Panc1 (cell line): ENCODE results near the gene MLST8. TPM values are rescaled to one million over a fixed set of nuclear protein-coding genes. Genes with fewer than 3 reads are reported as not detected.

ENCODE experiments used
- ATAC-seq: fragments of 200-7000 bp; cut with Tn5 transposase; 2 replicates; pipeline ENCODE4 v1.9.1; 2020; ENCODE audit warnings: mild to moderate bottlenecking, moderate library complexity
- BruUV-seq: library from RNA; stranded (reverse); fragments of 400-500 nt; replicated peaks from 2 replicates; lab custom pipeline; 2021; lab: Mats Ljungman, UMichigan
- CTCF ChIA-PET: fragments of 300-600 bp; sonication (Branson Sonifier 250); formaldehyde crosslinking; loops from one replicate; lab custom pipeline; 2022; ENCODE audit warnings: antibody characterized with exemption; lab: Charles Lee
- POLR2A ChIA-PET: fragments of 300-600 bp; sonication (Branson Sonifier 250); formaldehyde crosslinking; loops from one replicate; lab custom pipeline; 2022; ENCODE audit warnings: antibody characterized with exemption; lab: Charles Lee
- DNase-seq: peaks from one replicate; pipeline ENCODE4 v3.0.0-alpha.2; 2010; ENCODE audit warnings: low read depth, low spot score
- H3K27ac ChIP-seq: 2 replicates; pipeline ENCODE4 v1.5.1; 2011; ENCODE audit warnings: mild to moderate bottlenecking, low read length, inconsistent platforms
- H3K27me3 ChIP-seq: fragments of 200-500 bp; sonication (Bioruptor generic); 2 replicates; pipeline ENCODE4 v1.6.0; 2014; ENCODE audit warnings: low read length, inconsistent platforms; ENCODE audit not compliant: control insufficient read depth, insufficient read depth
- H3K36me3 ChIP-seq: fragments of 200-500 bp; sonication (Bioruptor generic); 2 replicates; pipeline ENCODE4 v1.5.1; 2014; ENCODE audit warnings: inconsistent platforms, mild to moderate bottlenecking, low read length, moderate library complexity; ENCODE audit not compliant: control insufficient read depth, insufficient read depth
- H3K4me1 ChIP-seq: 2 replicates; pipeline ENCODE4 v1.5.1; 2011; ENCODE audit warnings: inconsistent platforms, mild to moderate bottlenecking, low read length, moderate library complexity; ENCODE audit not compliant: control insufficient read depth, insufficient read depth
- H3K4me3 ChIP-seq, 2 experiments: 2 replicates each; pipeline ENCODE4 v1.5.1; 2011 to 2012; ENCODE audit warnings: low read depth in 2 of 2, low read length in 2 of 2, mild to moderate bottlenecking in 2 of 2, inconsistent platforms in 1 of 2, moderate library complexity in 1 of 2
- H3K9me3 ChIP-seq: fragments of 200-500 bp; sonication (Bioruptor generic); 2 replicates; pipeline ENCODE4 v1.5.1; 2014; ENCODE audit warnings: low read depth, mild to moderate bottlenecking, inconsistent platforms, low read length, moderate library complexity; ENCODE audit not compliant: control insufficient read depth, insufficient read depth
- POLR2AphosphoS5 ChIP-seq: IDR thresholded peaks from 2 replicates; pipeline ENCODE4 v1.6.1; 2012; ENCODE audit warnings: mild to moderate bottlenecking, low read depth, low read length, moderate library complexity
- SIN3A ChIP-seq: IDR thresholded peaks from 2 replicates; pipeline ENCODE4 v1.6.1; 2012; ENCODE audit warnings: low read depth, mild to moderate bottlenecking, low read length, moderate library complexity, borderline replicate concordance; ENCODE audit not compliant: insufficient read depth
- TCF7L2 ChIP-seq: IDR thresholded peaks from 2 replicates; pipeline ENCODE4 v1.6.1; 2011; ENCODE audit warnings: mild to moderate bottlenecking, low read depth, low read length, inconsistent platforms
- in situ Hi-C: cut with HindIII; loops from 2 replicates; pipeline ENCODE4 v1.10.0; 2016; ENCODE audit warnings: low sequenced_read_pairs, low pct_unique_long_range_greater_than_20kb
- intact Hi-C: fragments of 100-400 bp; cut with micrococcal nuclease; formaldehyde crosslinking; loops from one replicate; pipeline ENCODE4 v1.10.0; 2022; ENCODE audit not compliant: unreplicated experiment
- total RNA-seq: library from RNA; stranded (reverse); gene quantifications from one replicate; pipeline ENCODE4 v1.2.1, GENCODE V29; 2021; ENCODE audit not compliant: unreplicated experiment
- TF ChIP-seq, protein P1 (sequence below): fragments of 450-650 bp; IDR thresholded peaks from 2 replicates; pipeline ENCODE4 v1.5.1; 2017; ENCODE audit warnings: mild to moderate bottlenecking
- TF ChIP-seq, protein P2 (sequence below), 2 experiments: IDR thresholded peaks; 2 replicates each; pipeline ENCODE4 v1.6.1; 2011 to 2012; ENCODE audit warnings: low read depth in 2 of 2, control low read depth in 1 of 2, low read length in 1 of 2, mild to moderate bottlenecking in 1 of 2, moderate library complexity in 1 of 2; ENCODE audit not compliant: insufficient read depth in 1 of 2

MLST8 gene
- total RNA-seq, 1 experiment from 2014 or later: 91.1 TPM

DNA sequence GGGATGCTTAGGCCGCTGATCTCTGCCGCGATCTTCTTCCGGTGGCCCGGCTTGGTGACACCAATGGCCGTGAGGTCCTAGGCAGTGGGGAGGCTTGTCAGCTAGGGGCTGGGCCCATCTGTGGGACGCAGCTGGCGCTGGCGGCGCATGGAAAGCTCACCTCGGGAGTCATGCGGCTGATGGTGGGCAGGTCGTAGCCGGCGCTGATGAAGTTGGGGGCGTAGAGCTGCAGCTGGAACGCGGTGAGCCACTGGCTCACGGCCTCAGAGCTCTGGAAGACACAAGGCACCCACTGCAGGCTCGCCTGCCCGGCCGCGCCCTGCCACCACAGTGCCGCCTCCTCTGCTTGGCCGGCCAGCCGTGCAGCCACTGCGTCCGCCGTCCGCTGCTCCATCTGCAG is 21.6 kb upstream of the MLST8 start:
- CTCF ChIA-PET: no interaction called here
- POLR2A ChIA-PET: no interaction called here
- no peaks in the 10 kb centered on the region for H3K27me3 ChIP-seq
- in situ Hi-C loops: no loop called here
- ATAC-seq (no peak), DNase-seq (no peak)
- H3K4me1 ChIP-seq: no peaks in the 10 kb centered on the region
- H3K9me3 ChIP-seq: no peaks in the 10 kb centered on the region
- no peak overlapping the region for H3K4me3 ChIP-seq
- TF ChIP-seq, protein P1, sequence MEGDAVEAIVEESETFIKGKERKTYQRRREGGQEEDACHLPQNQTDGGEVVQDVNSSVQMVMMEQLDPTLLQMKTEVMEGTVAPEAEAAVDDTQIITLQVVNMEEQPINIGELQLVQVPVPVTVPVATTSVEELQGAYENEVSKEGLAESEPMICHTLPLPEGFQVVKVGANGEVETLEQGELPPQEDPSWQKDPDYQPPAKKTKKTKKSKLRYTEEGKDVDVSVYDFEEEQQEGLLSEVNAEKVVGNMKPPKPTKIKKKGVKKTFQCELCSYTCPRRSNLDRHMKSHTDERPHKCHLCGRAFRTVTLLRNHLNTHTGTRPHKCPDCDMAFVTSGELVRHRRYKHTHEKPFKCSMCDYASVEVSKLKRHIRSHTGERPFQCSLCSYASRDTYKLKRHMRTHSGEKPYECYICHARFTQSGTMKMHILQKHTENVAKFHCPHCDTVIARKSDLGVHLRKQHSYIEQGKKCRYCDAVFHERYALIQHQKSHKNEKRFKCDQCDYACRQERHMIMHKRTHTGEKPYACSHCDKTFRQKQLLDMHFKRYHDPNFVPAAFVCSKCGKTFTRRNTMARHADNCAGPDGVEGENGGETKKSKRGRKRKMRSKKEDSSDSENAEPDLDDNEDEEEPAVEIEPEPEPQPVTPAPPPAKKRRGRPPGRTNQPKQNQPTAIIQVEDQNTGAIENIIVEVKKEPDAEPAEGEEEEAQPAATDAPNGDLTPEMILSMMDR: no peak
- TF ChIP-seq POLR2AphosphoS5 (no peak), TCF7L2 (no peak), SIN3A (no peak)
- TF ChIP-seq, protein P2, sequence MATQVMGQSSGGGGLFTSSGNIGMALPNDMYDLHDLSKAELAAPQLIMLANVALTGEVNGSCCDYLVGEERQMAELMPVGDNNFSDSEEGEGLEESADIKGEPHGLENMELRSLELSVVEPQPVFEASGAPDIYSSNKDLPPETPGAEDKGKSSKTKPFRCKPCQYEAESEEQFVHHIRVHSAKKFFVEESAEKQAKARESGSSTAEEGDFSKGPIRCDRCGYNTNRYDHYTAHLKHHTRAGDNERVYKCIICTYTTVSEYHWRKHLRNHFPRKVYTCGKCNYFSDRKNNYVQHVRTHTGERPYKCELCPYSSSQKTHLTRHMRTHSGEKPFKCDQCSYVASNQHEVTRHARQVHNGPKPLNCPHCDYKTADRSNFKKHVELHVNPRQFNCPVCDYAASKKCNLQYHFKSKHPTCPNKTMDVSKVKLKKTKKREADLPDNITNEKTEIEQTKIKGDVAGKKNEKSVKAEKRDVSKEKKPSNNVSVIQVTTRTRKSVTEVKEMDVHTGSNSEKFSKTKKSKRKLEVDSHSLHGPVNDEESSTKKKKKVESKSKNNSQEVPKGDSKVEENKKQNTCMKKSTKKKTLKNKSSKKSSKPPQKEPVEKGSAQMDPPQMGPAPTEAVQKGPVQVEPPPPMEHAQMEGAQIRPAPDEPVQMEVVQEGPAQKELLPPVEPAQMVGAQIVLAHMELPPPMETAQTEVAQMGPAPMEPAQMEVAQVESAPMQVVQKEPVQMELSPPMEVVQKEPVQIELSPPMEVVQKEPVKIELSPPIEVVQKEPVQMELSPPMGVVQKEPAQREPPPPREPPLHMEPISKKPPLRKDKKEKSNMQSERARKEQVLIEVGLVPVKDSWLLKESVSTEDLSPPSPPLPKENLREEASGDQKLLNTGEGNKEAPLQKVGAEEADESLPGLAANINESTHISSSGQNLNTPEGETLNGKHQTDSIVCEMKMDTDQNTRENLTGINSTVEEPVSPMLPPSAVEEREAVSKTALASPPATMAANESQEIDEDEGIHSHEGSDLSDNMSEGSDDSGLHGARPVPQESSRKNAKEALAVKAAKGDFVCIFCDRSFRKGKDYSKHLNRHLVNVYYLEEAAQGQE (IDR thresholded peaks at IDR 0.05; ENCODE audit: insufficient read depth in 1 of 2, low read depth in 2 of 2, low read length in 1 of 2): no peak
- no peak overlapping the region for H3K27ac ChIP-seq
- BruUV-seq: no TSS peak
- intact Hi-C loops: no loop called here
- H3K36me3 ChIP-seq: no peaks in the 10 kb centered on the region

DNA sequence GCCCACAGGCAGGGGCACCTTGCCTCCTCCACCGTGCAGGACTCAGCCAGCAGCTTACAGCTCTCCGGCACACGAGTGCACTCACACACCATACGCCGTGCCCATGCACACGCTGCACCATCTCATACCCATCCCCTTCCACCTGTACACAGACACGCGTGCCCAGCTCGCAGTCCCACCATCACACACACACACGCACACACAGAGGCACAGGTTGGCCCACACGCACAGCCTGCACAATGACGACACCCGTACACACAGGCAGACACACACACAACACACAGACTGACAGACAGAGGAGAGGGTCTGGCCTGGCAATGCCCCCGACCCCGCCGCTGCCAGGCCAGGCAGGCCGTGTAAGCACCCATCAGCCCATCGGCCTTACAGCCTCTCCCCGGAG is 20.9 kb upstream of the MLST8 start:
- intact Hi-C loops: no loop called here

More for the DNA sequence above, 20.9 kb upstream of the MLST8 start:
- no peak for DNase-seq
- in situ Hi-C loops: no loop called here
- H3K27ac ChIP-seq: no peak overlapping the region
- no TSS peak for BruUV-seq
- ChIA-PET POLR2A (no interaction called here), CTCF (no interaction called here)
- H3K4me1 ChIP-seq: no peaks in the 10 kb centered on the region
- ATAC-seq: no peak
- no peaks in the 10 kb centered on the region for H3K27me3 ChIP-seq
- H3K36me3 ChIP-seq: no peaks in the 10 kb centered on the region
- TF ChIP-seq, protein P1: no peak
- TF ChIP-seq TCF7L2 (no peak), POLR2AphosphoS5 (no peak)
- no peaks in the 10 kb centered on the region for H3K9me3 ChIP-seq
- H3K4me3 ChIP-seq: no peak overlapping the region
